Jurkat, Clone E6-1 (cell line): ENCODE results near the gene DUSP8.

Source experiments
- DNase-seq: peaks from one replicate; pipeline ENCODE4 v3.0.0-alpha.2; 2011; ENCODE audit warnings: low read depth, low spot score
- H3K4me3 ChIP-seq: 2 replicates; pipeline ENCODE4 v1.5.1; 2011; ENCODE audit warnings: mild to moderate bottlenecking, low read length, control low read depth, moderate library complexity

The DUSP8 gene

DNA sequence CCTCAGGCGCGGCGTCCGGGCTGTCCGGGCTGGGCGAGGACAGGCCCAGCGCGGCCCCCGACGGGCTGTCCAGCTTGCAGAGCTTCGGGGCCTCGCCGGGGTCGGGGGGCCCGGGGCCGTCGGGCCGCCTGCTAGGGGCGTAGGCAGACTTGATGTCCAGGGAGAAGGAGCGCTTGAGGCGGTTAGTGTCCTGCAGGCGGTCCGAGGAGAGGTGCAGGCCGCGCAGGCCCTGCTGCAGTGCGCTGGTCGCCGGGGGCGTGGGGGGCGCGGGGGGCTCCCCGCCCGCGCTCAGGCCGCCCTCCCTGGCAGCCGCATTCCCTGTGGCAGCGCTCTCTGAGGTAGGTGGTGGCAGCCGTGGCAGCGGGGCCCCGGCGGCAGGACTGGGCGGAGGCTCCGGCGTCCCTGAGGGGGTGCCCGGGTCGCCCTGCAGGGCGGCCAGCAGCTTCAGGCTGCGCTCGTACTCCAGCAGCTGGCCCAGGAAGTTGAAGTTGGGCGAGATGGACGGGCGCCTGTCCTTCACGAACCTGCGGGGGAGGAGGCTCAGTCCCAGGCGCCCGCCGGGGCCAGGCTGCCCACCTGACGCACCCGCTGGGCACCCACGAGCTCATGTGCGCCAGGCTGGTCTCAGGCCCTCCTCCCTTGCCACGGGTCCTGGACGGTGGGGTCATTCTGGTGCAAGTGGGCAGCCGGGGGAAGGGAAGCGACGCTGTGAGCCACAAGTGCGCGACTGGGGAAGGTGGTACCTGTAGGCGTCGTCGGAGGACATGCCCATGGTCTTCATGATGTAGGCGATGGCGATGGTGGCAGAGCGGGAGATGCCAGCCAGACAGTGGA lies 14.8 kb downstream of the DUSP8 start:
- no peak overlapping the region for H3K4me3 ChIP-seq
- no peak for DNase-seq

DNA sequence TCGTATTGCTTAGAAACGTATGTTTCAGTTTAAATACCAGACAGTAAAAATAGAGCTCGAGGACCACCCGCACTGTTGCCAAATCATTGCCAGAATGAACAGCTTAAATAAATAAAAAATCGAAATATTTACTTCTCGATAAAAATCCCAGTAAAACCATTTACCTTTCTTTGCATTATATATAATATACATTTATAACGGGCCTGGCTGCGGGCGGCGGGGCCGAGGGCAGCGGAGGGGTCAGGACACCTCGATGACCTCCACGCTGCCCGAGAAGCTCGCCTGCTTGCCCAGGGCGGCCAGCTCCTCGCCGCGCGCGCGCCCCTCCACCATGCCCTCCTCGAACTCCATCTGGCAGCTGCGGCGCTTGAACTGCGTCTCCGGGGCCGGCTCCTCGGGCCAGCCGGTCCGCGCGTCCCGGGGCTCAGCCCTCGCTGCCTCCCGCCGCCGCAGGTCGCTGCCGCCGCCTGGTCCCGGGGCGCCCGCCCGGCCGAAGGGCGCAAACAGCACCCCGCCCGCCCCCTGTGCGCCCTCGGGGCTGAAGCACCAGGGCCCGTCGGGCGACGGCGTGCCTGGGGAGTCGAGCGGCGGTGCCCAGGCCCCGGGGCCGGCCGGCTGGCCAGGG lies 15.7 kb downstream of the DUSP8 start:
- H3K4me3 ChIP-seq = no peak overlapping the region
- DNase-seq = no peak

DNA sequence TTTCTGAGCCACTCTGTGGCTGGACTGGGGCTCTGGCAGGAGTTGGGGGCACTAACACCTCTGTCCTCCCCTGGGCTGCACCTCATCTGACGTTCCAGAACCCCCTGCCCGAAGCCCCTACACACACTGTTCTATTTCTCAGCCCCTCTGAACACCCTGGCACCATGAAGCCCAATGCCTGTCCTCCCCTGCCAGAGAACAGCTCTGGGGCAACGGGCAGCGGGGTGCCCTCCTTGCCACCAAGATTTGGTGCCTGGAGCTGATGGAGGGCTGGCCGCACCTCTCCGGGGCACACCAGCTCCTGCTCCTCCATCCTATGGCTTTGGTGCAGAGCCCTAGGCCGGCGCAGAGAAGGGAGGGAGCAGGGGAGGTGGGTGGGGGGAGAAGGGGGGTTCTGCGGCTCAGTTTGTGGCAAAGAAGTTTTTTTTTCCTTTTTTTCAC lies 16.3 kb downstream of the DUSP8 start:
- no peak overlapping the region for H3K4me3 ChIP-seq
- DNase-seq = no peak

DNA sequence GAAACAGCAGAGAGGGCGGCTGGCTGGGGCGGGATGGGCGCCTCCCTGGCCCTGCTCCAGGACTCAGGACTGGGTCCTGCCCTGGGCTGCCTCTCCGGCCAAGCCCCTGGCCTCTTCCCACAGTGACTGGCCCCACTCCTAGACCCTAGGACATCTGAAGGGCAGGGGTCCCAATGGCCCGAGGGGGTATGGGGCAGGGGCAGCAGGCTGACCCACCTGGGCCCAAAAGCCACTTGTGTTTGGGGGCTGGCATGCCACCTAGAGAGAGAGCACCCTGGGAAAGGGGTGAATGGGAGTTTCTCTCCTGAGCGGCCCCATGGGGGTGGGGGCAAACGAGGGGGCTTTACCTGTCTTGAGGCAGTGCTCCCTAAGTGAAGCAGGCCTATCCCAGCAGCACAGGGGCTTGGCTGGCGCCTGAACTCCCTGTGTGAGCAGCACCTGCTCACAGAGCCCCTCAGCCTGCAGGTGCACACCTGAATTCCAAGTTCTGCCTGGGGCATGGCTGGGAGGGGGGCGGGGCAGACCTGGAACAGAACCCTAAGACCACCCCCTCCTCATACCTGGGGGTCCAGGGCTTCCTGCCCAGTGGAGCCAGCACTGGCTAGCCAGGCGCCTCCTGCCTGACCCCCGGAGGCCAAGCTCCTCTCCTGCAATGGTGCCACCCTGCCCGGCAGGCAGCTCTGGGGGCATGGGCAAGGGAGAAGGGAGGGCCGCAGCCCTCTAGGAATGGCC lies 16.9 kb downstream of the DUSP8 start:
- no peak for DNase-seq
- H3K4me3 ChIP-seq = no peak overlapping the region

DNA sequence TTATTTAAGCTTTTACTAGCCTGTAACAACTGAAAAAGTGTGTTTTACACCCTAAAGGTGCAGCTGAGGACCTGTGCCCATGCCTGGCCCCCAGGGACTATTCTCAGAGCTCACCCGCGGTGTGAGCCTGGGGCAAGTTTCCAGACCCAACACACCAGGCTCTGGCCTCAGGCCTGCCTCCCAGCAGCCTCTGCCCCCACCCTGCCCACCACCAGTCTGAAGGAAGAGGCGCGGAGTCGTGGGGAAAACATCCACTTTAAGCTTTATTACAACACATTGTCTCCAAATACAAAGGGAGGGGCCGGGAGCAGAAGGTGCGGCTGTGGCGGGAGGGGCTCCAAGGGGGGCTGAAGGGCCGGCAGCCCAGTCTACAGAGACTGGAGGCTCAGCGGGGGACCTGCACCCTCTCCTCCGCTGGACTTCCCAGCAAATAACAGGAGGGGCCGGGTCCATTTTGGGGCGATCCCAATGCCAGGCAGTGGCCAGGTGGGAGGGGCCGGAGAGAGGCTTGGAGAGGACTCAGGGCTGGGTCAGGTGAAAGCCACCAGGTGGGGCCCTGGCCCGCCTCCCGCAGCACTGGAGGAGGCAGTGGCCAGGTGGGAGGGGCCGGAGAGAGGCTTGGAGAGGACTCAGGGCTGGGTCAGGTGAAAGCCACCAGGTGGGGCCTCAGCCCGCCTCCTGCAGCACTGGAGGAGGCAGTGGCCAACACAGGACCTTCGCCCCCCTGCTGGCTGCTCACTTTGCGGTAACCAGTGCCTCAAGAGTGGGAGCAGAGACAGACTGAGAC lies 18.1 kb downstream of the DUSP8 start:
- no peak for DNase-seq
- no peak overlapping the region for H3K4me3 ChIP-seq

DNA sequence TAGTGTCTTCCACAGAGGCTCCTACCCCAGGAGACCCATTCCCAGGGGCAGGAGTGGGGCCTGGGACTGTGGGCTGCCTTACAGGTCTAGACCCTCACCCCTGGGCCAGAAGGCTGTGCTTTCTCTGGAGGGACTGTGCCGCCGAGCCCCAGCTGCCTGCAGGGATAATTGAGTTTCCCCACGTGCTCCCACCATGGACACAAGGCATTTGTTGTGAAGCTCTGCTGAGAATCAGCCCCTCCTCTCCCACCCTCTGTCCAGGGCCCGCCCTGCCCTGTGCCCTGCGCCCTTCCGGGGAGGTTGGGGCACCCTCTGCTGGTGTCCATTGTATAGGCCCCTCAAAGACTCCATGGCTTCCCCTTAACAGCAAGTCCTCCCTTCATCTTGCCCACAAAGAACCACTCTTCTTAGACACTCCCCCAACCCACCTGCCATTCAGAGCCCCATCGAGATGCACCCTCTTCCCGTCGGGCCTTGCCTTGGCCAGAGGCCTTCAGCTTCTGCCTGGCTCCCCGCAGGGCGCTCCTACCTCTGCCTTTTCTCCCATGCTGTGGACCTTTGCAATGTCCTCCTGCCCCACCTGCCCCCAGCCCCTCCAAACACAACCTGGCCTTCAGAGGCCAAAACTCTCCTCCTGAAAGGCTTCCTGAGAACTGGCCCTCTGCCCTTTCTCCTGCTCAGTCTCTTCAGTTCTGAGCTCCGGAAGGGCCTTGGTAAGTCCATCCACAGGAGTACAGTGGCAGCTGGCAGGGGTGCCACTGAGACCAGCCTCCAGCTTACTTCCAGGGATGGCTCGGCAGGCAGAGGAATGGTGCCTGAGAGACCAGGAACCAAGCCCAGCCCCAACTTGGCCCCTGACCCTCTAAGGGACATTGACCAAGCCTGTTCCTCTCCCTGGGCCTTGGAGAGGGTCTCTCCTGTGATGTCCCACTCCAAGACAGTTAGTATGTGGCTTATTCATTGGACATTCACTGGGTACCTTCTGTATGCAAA lies 22.4 kb downstream of the DUSP8 start:
- no peak for DNase-seq
- H3K4me3 ChIP-seq = no peak overlapping the region

DNA sequence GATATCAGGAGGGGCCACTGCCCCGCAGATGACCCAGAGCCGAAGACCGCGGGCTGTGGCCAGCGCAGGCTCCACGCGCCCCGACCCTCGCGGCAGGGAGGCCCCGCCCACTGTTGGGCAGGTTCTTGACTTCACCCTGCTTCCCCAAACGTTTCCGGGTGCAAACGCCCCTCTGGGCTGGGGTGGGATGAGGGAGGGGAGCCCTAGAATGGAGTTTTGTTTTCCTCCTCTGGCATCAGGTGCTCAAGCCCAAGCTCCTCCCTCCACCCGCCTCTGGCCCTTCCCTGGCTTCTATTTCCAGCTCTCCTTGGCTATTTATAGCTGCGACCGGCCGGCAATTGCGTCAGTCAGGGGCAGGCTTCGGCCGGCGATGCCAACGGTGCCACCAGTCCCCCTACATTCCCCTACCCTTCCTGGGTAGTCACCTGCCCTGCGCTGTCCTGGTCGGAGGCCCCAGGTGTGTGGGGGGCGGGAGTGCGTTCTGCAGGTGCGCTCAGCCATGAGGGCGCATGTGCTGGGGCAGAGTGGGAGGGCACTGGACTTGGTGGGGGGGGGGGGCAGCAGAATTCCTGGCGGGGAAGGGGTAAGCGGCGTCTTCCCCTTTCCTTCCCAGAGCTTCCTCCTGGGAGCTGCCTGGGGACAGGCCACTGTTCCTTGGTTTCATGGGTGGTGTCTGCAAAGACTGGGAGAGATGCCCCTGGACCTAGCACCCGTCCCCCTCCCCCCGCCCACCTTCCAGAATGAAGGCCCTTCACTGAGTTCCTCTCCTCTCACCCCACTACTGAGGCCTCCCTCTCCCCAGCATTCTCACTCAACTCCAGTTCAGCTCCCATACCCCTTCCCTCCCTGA lies 23.6 kb downstream of the DUSP8 start:
- H3K4me3 ChIP-seq = no peak overlapping the region
- DNase-seq = no peak

DNA sequence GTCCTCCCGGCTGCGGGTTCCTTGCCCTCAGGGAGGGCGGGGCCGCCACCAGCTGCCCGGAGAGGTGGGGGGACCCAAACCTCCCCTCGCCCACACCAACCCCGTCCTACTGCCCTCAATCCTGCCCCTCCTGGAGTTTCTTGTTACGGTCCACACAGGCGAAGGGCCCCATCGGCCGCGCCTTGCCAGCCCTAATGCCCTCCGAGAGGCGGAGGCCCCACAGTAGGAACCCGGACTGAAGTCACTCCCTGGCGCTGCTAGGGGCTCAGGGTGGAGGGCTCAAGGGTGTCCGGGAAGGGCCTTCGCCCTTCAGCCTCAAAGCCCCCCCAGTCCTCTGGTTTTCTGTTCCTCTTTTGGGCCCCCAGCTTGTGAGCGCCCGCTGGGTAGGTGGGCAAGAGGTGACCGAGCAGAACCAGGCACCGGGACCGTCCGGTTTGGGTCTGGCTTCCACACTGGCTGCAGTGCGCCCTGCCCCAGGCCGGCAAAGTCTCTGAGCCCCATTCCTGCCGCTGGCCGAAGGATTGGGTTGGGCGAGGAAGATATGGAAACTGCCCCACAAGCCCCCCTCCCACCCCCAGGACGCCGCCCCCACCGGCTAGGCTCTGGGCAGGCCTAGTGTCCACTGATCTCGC lies 24.5 kb downstream of the DUSP8 start:
- no peak for DNase-seq
- no peak overlapping the region for H3K4me3 ChIP-seq

DNA sequence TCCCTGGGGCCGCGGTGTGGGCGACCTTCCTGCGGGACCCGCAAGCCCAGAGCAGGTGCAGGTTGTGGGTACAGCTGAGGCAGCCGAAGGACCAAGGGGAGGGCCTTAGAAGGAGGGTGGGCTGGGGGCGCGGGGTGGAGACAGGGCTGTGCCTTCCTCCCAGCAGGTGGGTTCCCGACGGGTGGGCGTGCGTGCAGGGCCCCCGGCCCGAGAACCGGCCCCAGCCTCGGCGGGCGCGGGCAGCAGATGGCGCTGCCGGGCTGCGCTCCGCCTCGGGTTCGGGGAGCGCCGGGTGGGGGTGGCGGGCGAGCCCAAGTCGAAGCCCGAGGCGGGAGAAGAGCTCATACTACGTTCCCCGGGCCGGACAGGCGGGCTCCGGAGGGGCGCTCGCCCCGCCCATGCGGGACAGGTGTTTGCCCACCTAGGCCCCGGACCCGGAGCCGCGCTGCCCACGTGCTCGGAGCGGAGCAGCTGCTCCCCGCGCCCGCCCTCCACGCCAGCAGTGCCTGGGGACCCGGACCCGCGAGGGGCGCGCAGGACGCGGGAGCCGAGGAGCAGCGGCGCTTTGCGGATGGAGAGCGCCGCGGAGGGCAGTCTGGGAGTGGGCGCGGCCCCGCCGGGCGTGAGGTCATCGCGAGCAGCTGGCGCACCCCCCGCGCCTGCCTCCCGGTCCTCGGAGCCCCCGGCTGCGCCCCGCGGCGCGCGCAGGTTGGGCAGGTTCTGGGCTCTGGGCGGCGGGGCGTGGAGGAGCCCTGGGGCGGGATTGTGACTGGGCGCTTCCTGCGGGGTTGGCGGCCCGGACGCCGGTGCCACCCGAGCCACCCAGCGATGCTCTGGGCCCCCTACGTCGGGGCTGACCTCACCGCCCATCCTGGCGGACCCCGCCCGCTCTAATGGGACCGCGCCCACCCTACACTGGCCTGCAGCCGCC lies 25.3 kb downstream of the DUSP8 start:
- DNase-seq = no peak
- H3K4me3 ChIP-seq = no peak overlapping the region

DNA sequence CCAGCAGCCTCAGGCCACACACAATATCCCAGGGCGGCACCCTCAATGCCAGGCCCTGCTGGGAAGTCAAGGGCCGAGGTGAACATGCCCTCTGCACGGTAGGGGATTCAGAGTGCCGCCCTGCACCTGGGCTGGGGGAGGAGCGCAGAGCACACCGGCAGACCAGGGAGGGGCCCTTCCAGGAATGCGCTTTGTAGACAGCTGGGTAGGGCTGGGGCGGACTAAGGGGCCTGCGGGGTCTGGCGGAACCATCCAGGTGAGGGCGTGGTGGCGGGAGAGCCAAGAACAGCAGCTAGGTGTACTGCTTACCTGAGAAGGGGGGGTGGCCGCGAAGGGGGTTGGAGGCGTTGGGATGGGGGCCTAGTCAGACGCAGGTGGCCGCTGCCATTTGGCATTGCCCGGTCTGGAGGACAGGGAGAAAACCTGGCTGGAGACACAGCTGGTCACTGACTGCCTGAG lies 26.0 kb downstream of the DUSP8 start:
- no peak overlapping the region for H3K4me3 ChIP-seq
- DNase-seq = no peak

DNA sequence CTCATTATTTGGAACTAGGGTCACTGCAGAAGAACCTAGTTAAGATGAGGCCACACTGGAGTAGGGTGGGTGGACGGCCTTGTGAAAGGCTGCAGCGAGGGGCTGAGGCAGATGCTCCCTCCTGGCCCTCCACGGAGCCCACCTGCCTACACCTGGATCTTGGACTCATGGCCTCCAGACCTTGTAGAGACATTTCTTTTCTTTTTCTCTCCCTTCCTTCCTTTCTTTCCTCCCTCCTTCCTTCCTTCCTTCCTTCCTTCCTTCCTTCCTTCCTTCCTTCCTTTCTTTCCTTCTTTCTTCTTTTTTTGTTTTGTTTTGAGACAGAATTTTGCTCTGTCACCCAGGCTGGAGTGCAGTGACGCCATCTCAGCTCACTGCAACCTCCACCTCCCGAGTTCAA lies 26.6 kb downstream of the DUSP8 start:
- no peak overlapping the region for H3K4me3 ChIP-seq
- DNase-seq = no peak

DNA sequence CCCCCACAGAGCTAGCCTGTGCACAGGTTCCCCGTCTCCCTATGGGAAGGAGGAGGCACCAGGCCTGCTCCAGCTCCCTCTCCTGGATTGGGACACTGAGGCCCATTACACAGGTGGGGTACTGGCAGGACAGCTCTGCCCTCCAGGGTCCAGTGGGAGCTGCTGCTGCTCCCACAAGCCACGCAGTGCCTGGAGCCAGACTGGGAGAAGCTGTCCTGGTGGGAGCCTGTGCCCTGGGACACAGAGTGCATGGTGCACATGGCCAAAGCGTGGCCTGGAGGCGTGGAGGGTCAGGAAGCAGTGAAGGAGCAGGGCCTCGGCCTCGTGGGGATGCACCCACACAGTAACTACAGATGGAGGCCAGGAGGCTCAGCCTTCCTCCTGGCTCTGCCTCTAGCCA lies 27.5 kb downstream of the DUSP8 start:
- no peak overlapping the region for H3K4me3 ChIP-seq
- DNase-seq = no peak

DNA sequence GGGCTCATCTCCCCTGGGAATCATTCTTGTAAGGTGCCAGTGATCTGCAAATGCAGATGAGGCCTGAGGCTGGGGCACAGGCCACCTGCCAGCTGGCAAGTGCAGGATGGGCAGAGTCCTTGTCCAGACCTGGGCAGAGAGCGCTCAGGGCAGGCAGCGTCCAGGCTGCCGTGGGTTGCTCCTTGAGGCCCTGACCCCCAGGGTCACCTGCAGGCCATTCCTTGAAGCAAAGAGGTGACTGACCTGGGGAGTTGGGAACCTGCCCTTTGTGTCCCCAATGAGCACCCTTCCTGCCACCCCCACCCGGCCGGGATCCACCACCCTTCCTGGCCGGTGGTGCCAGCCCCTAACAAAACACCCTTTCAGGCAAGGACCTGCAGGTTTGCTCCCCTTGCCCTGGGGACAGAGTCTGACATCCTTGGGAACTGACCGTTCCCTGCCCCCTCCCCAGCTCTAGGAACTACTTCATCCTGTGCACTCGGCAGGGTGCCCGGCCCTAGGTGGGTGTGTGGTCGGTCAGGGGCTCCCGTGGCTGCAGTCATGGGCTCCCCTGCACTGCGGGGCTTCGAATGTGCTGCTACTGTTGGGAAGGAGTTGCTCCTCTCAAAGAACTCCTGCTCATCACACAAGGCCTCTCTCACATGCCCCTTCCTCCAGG lies 28.3 kb downstream of the DUSP8 start:
- no peak overlapping the region for H3K4me3 ChIP-seq
- no peak for DNase-seq

DNA sequence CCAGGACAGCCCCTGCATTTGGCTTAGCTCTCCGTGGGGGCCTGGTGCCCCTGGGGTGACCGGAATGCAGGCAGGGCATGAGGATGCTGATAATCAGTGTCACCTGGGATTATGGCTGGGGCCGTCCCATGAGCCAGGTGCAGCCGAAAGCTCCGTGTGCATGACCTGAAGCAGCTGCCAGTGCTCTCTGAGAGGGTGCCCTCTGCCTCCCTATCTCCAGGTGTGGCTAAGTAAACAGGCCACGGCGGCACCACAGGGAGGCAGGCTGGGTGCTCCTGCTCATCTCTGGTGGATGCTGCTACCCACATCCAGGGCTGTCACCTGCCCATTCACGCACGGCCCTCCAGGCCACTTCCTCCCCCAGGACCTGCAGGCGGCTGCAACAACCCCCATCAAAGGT lies 29.8 kb downstream of the DUSP8 start:
- no peak for DNase-seq

DNA sequence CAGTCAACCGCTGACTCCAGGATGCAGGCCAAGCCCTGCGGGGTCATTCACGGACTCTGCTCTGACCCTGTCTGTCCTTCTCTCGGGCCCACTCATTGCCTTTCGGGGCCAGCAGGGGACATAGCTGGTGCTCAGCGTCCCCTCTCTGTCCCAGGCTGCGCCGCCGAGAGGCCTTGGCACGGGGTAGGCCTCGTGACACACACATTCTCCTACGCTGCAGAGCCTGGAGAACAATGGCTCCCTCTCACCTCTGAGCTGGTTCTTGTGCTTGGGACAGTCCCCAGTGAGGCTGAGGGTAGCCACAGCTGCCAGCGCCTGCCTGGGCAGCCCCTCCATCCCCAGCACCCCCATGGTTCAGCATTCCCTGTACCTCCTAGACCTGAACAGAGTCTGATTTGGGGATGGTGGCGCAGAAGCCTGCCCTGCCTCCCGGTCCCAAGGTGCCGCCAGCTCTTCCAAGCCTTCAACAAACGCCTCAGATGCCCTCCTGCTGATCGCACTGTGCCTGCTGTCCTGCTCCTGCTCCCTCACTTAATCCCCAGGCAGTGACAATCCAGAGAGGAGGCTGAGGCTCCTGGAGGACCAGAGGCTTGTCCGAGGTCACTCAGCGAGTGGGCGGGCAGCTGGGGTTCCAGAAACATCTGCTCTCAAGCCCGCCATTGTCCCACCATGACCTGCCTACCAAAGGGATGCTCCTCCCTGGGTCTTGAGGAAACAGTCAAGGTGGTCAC lies 30.4 kb downstream of the DUSP8 start:
- no peak for DNase-seq

More for the DNA sequence above, 29.8 kb downstream of the DUSP8 start:
- no peak overlapping the region for H3K4me3 ChIP-seq

More for the DNA sequence above, 30.4 kb downstream of the DUSP8 start:
- no peak overlapping the region for H3K4me3 ChIP-seq
